GM10248 (cell line): ENCODE results near the gene KRTAP1-5.

Source experiments
- CTCF ChIA-PET: fragments of 300-600 bp; sonication (Branson Sonifier 250); formaldehyde crosslinking; extraction: SDS; loops from one replicate; lab custom pipeline; 2021; ENCODE audit warnings: antibody characterized with exemption; lab: Yijun Ruan, JAX
- POLR2A ChIA-PET: fragments of 350-650 bp; sonication (Branson Sonifier 250); formaldehyde crosslinking; extraction: SDS; loops from one replicate; lab custom pipeline; 2020; ENCODE audit warnings: antibody characterized with exemption; lab: Yijun Ruan, JAX
- DNase-seq: peaks from one replicate; pipeline ENCODE4 v3.0.0; 2012; ENCODE audit errors: extremely low spot score
- TF ChIP-seq, protein P1 (sequence below): IDR thresholded peaks from 2 replicates; pipeline ENCODE4 v1.5.1; 2012; ENCODE audit warnings: mild to moderate bottlenecking, low read depth; ENCODE audit errors: extremely low read depth, missing control alignments, control extremely low read depth

The KRTAP1-5 gene, protein sequence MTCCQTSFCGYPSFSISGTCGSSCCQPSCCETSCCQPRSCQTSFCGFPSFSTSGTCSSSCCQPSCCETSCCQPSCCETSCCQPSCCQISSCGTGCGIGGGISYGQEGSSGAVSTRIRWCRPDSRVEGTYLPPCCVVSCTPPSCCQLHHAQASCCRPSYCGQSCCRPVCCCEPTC

DNA sequence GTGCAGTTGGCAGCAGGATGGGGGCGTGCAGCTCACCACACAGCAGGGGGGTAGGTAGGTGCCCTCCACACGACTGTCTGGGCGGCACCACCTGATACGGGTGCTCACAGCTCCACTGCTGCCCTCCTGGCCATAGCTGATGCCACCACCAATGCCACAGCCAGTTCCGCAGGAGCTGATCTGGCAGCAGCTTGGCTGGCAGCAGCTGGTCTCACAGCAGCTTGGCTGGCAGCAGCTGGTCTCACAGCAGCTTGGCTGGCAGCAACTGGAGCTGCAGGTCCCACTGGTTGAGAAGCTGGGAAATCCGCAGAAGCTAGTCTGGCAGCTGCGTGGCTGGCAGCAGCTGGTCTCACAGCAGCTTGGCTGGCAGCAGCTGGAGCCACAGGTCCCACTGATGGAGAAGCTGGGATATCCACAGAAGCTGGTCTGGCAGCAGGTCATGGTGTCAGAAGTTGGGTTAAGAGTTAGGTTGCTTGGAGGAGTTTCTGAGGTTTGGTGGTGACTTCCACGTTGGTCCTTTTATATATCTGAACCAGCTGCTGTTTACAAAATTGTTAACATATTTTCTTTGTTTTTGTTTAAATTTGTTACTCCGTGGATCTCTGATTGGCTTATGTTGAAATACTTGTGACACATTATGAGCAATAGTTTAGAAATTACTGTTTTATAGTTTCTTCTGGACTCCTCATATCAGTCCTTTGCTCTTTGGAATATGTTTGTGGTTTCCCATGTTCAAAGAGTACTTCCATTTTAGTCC lies at the start of gene KRTAP1-5:
KRTAP1-5 (minus strand) TSS at position 494 of the 757 bp plus-strand sequence; CDS start at position 441, 53 bp downstream.
- ChIA-PET POLR2A (no interaction called here), CTCF (interaction anchor here (1.0 kb wide), 1 partner anchor 9 kb away, joined by 4 read pairs; no protein-coding TSS in a partner anchor)
- TF ChIP-seq, protein P1, sequence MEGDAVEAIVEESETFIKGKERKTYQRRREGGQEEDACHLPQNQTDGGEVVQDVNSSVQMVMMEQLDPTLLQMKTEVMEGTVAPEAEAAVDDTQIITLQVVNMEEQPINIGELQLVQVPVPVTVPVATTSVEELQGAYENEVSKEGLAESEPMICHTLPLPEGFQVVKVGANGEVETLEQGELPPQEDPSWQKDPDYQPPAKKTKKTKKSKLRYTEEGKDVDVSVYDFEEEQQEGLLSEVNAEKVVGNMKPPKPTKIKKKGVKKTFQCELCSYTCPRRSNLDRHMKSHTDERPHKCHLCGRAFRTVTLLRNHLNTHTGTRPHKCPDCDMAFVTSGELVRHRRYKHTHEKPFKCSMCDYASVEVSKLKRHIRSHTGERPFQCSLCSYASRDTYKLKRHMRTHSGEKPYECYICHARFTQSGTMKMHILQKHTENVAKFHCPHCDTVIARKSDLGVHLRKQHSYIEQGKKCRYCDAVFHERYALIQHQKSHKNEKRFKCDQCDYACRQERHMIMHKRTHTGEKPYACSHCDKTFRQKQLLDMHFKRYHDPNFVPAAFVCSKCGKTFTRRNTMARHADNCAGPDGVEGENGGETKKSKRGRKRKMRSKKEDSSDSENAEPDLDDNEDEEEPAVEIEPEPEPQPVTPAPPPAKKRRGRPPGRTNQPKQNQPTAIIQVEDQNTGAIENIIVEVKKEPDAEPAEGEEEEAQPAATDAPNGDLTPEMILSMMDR: no peak
- no peak for DNase-seq

DNA sequence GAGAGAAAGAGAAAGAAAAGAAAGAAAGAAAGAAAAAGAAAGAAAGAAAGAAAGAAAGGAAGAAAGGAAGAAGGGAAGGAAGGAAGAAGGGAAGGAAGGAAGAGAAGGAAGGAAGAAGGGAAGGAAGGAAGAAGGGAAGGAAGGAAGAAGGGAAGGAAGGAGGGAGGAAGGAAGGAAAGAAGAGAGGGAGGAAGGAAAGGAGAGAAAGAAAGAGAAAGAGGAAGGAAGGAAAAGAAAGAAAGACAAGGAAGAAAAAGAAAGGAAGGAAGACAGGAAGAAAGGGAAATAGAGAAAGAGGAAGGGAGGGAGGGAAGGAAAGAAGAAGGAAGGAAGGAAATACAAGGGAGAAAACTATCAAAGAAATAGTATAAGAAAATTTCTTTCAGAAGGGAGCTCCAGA lies 49.8 kb upstream of the KRTAP1-5 start:
- ChIA-PET POLR2A (no interaction called here), CTCF (no interaction called here)
- TF ChIP-seq, protein P1: no peak
- no peak for DNase-seq

DNA sequence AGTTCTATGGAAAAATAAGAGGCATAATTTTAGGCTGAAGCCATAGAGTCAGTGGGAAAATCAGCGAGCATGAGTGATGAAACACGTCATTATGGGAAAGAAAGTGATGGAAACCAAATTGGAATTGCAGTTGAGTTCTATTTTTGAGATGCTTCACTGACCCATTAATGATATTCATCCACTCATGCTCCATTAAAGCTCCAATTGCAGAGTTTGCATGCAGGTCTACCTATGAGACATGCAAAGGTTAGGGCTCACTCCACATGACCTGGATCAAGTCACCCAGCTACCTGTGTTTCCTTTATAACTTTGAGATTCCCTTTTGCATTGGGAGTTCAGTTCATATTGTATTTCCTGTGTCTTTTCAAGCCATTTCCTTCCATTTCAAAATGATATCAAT lies 46.7 kb upstream of the KRTAP1-5 start:
- no peak for DNase-seq
- CTCF ChIA-PET: no interaction called here
- POLR2A ChIA-PET: no interaction called here
- TF ChIP-seq, protein P1: no peak

DNA sequence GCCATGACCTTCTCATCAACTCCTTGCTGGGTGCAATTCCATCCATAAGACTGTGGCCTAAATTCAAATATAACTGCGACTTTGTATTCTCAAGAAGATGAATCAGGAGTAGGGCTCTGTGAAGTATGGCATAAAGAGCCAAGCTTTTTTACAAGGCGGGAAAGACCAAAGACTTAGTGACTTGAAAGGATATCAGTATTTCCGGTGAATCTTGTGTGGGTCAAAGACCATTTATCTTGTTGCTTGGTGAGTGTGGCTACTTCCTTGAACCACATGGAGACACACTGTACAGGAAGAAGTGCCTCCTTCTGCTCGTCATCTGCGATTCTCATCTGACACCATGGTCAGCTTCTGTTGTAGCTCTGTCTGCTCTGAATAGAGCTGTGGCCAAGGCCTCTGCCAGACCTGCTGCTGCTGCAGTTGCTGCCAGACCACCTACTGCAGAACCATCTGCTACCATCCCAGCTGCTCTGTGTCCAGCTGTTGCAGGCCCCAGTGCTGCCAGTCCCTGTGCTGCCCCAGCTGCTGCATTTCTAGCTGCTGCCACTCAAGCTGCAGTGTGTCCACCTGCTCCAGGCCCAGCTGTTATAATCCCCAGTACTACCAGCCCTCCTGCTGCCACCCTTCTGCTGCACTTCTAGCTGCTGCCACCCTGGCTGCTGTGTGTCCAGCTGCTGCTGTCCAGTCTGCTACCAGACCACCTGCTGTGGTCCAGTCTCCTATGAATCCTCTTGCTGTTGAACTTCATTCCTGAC lies 44.8 kb upstream of the KRTAP1-5 start:
- DNase-seq: no peak
- ChIA-PET POLR2A (no interaction called here), CTCF (interaction anchor here (0.8 kb wide), 1 partner anchor 23 kb away, joined by 3 read pairs; no protein-coding TSS in a partner anchor)
- TF ChIP-seq, protein P1: no peak

DNA sequence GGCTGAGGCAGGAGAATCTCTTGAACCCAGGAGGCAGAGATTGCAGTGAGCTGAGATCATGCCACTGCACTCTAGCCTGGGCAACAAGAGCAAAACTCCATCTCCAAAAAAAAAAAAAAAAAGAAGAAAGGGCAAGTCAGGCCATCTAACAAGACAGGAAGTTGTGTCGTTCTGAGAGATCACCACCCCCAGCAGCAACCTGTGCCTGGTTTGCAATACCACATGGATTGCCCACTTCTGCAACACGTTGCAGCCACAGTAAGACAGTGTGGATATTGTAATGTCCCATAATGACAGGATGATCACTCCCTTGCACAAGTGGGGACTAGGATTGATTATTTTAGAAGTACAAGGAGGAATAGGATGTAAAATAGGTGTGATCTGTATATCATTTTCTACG lies 42.0 kb upstream of the KRTAP1-5 start:
- TF ChIP-seq, protein P1: no peak
- POLR2A ChIA-PET: no interaction called here
- DNase-seq: no peak
- CTCF ChIA-PET: no interaction called here

DNA sequence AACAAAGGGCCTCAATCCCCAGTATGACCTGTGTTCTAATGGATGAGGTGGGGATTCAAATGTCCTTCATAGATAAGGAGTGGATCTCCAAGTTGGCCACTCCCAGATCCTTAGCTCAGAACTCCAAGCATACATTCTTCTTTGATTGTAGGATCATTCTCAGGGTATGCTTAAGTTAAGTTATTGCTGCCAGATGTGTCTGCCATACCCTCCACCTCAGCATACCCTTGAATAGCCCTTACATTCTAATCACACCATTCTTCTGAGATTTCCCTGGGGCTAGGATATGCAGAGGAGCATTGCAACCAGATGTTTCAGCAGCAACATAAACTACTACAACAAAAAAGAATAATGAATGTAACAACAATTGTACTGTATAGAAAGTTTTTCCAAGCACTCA lies 40.3 kb upstream of the KRTAP1-5 start:
- TF ChIP-seq, protein P1: no peak
- ChIA-PET CTCF (no interaction called here), POLR2A (no interaction called here)
- DNase-seq: no peak
